K562 (cell line): Measurements from ENCODE around the gene BIN1. TPM values are rescaled to one million over a fixed set of nuclear protein-coding genes. Genes with fewer than 3 reads are reported as not detected.

ENCODE experiments used
- ATAC-seq: fragments of 200-7000 bp; cut with Tn5 transposase; 3 replicates; pipeline ENCODE4 v1.9.1; 2020; ENCODE audit warnings: moderate library complexity
- BruUV-seq: library from RNA; stranded (reverse); fragments of 400-500 nt; replicated peaks from 2 replicates; lab custom pipeline; 2021; lab: Mats Ljungman, UMichigan
- CTCF ChIA-PET: fragments of 300-600 bp; formaldehyde crosslinking; extraction: SDS; loops from one replicate; lab custom pipeline; 2021; ENCODE audit warnings: low intra/inter-chr PET ratio; lab: Yijun Ruan, JAX
- POLR2A ChIA-PET: fragments of 300-600, 350-650 bp; sonication (Branson Sonifier 250); formaldehyde crosslinking; extraction: SDS; loops from one replicate; lab custom pipeline; 2021; ENCODE audit warnings: antibody characterized with exemption, inconsistent platforms; lab: Yijun Ruan, JAX
- DNase-seq, 4 experiments: peaks; one replicate each; pipeline versions ENCODE4 v3.0.0 to v3.0.0-alpha.2; 2011 to 2018; ENCODE audit warnings: low spot score in 3 of 4, mixed read lengths in 3 of 4; ENCODE audit errors: extremely low read depth in 1 of 4
- FAIRE-seq: peaks from 2 replicates; lab custom pipeline; 2011; peaks lifted over from hg19 to GRCh38; lab: Jason Lieb, UNC
- H2AFZ ChIP-seq: 2 replicates; pipeline ENCODE4 v1.6.0; 2011; ENCODE audit warnings: low read depth, low read length, control low read depth, inconsistent platforms
- H3K27ac ChIP-seq: fragments of 200-600 bp; 3 replicates; pipeline ENCODE4 v1.8.0; 2011; ENCODE audit warnings: low read depth, mild to moderate bottlenecking, control low read depth, inconsistent platforms, low read length, moderate library complexity, mixed read lengths; ENCODE audit errors: extremely low read depth
- H3K27me3 ChIP-seq, 2 experiments: fragments of 300-600 bp in 1 of 2; 2 replicates in 1 of 2; 3 replicates in 1 of 2; pipeline versions ENCODE4 v1.6.0 to v1.8.0; 2011; ENCODE audit warnings: inconsistent platforms in 2 of 2, low read length in 2 of 2, mild to moderate bottlenecking in 1 of 2, mixed read lengths in 1 of 2, moderate library complexity in 1 of 2; ENCODE audit not compliant: control insufficient read depth in 2 of 2, insufficient read depth in 2 of 2
- H3K36me3 ChIP-seq: fragments of 300-600 bp; 3 replicates; pipeline ENCODE4 v1.8.0; 2011; ENCODE audit warnings: mild to moderate bottlenecking, low read length, inconsistent platforms; ENCODE audit not compliant: control insufficient read depth, insufficient read depth
- H3K4me1 ChIP-seq, 2 experiments: fragments of 200-600 bp in 1 of 2; replicated peaks in 1 of 2; 2 replicates in 1 of 2; 3 replicates in 1 of 2; pipeline versions ENCODE4 v1.5.1 to v1.8.0; 2011; ENCODE audit warnings: inconsistent platforms in 2 of 2, low read length in 2 of 2, mild to moderate bottlenecking in 1 of 2, mixed read lengths in 1 of 2, moderate library complexity in 1 of 2; ENCODE audit not compliant: control insufficient read depth in 2 of 2, insufficient read depth in 2 of 2
- H3K4me2 ChIP-seq: 2 replicates; pipeline ENCODE4 v1.6.1; 2011; ENCODE audit warnings: low read length, control low read depth, inconsistent platforms, mixed read lengths; ENCODE audit not compliant: insufficient read depth
- H3K4me3 ChIP-seq: fragments of 200-600 bp; sonication (generic), shearing (Covaris generic); 2 replicates; pipeline ENCODE4 v1.5.1; 2016; ENCODE audit warnings: control low read depth, inconsistent platforms
- H3K79me2 ChIP-seq: fragments of 200-600 bp; 3 replicates; pipeline ENCODE4 v1.8.0; 2011; ENCODE audit warnings: low read length, inconsistent platforms; ENCODE audit not compliant: control insufficient read depth, insufficient read depth
- H3K9ac ChIP-seq, 2 experiments: 2 replicates each; pipeline versions ENCODE4 v1.6.0 to v1.6.1; 2011; ENCODE audit warnings: low read depth in 2 of 2, low read length in 2 of 2, control low read depth in 1 of 2, inconsistent platforms in 1 of 2, mild to moderate bottlenecking in 1 of 2, mixed read lengths in 1 of 2; ENCODE audit not compliant: insufficient read depth in 1 of 2
- H3K9me1 ChIP-seq: one replicate; pipeline ENCODE4 v1.6.0; 2011; ENCODE audit warnings: inconsistent platforms, mild to moderate bottlenecking, low read length, moderate library complexity; ENCODE audit not compliant: control insufficient read depth, insufficient read depth
- H3K9me3 ChIP-seq: replicated peaks from 2 replicates; pipeline ENCODE4 v1.5.1; 2011; ENCODE audit warnings: low read depth, low read length, inconsistent platforms; ENCODE audit not compliant: control insufficient read depth, insufficient read depth
- H4K20me1 ChIP-seq: replicated peaks from 2 replicates; pipeline ENCODE4 v1.6.1; 2011; ENCODE audit warnings: low read length, inconsistent platforms, mixed read lengths; ENCODE audit not compliant: control insufficient read depth, insufficient read depth
- CHD4 ChIP-seq: fragments of 200-600 bp; sonication (generic); IDR thresholded peaks from 3 replicates; pipeline ENCODE4 v1.6.1; 2012; ENCODE audit warnings: low read depth, mild to moderate bottlenecking, mixed read lengths, low read length, inconsistent platforms; ENCODE audit not compliant: insufficient read depth, insufficient replicate concordance, poor library complexity, severe bottlenecking
- GATAD2B ChIP-seq: fragments of 450-650 bp; IDR thresholded peaks from 2 replicates; pipeline ENCODE4 v1.6.1; 2017; ENCODE audit warnings: mild to moderate bottlenecking, borderline replicate concordance
- RBM25 ChIP-seq: fragments of 200-400 bp; formaldehyde crosslinking; IDR thresholded peaks from 2 replicates; pipeline ENCODE4 v1.6.1; 2018; ENCODE audit warnings: low read length, low read depth, moderate library complexity; ENCODE audit not compliant: severe bottlenecking
- WGBS: fragments of 100-300 bp; shearing (Covaris generic); methylation state at CpG from one replicate; pipeline ENCODE4 v1.1.6; 2016; ENCODE audit warnings: low coverage, mixed read lengths; ENCODE audit not compliant: insufficient coverage; ENCODE audit errors: missing lambda C conversion rate; 5-methylcytosine and 5-hydroxymethylcytosine counted together
- in situ Hi-C: fragments of 300-500 bp; cut with MboI; formaldehyde crosslinking; loops from 4 replicates; pipeline ENCODE4 v1.15.0; 2018; ENCODE audit warnings: inconsistent platforms, mixed read lengths
- intact Hi-C: fragments of 100-400 bp; cut with micrococcal nuclease; formaldehyde crosslinking; loops from 2 replicates; pipeline ENCODE4 v1.14.2; 2022
- polyA plus RNA-seq, 8 experiments: library from polyadenylated mRNA; depleted of rRNA in 4 of 8; stranded (reverse) in 5 of 8; unstranded in 3 of 8; fragments of >200 nt; fragmentation: Nextera tagmentation in 2 of 8; fragmentation: Illumina TruSeq in 1 of 8; extraction: Ambion mirVana in 2 of 8; extraction: Trizol in 1 of 8; gene quantifications; 2 replicates each; pipeline versions ENCODE4 v1.2.1 to v1.2.3, GENCODE V29; 2011 to 2014; ENCODE audit warnings: inconsistent platforms in 1 of 8, missing spikeins in 1 of 8
- total RNA-seq, 7 experiments: library from RNA; depleted of rRNA in 6 of 7; stranded (reverse); fragments of >200 nt in 6 of 7; fragmentation: Illumina TruSeq in 2 of 7; extraction: Trizol in 2 of 7; gene quantifications; 2 replicates each; pipeline versions ENCODE4 v1.2.1 to v1.2.3, GENCODE V29; 2011 to 2021; ENCODE audit warnings: low replicate concordance in 1 of 7
- TF ChIP-seq, protein P1 (sequence below): sonication (generic); formaldehyde crosslinking; IDR thresholded peaks from 2 replicates; pipeline ENCODE4 v1.5.0; 2020; ENCODE audit warnings: missing genetic modification reagents

BIN1 gene
- total and polyA plus RNA-seq, 9 of the 15 experiments (the other 6 are each of a cell fraction or from before 2014, with no cell fraction given): 0.04 to 2.8 (median 0.79) TPM; not detected in 1

DNA sequence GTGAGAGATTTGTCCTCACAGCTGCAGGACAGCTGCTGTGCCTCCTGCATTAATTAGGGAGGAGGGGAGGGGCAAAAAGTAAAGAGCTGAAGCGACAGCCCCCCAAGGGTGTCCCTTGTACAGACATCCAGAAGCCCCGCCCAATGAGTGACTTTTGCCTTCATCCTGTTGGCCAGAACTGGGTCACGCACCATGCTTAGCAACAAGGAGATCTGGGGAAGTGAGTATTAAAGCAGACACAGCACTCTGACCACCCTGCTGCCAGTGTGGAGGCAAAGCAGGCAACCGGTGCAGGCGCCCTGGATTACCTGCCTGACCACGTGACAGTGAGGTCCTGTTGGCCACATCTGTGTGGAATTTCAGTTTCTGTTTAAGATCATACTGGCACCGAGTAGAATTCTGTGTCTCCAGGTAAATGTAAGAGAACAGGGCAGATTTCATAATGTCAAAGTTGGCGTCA is 21.5 kb upstream of the BIN1 start:
- Histone ChIP-seq H3K4me1 (peaks cover 0 to 4% of the 10 kb centered on the region in 2 experiments; a peak in 1 of 5 replicates), H3K36me3 (no peaks in the 10 kb centered on the region), H3K4me2 (no peak overlapping the region), H3K9me1 (no peaks in the 10 kb centered on the region), H3K27me3 (peaks cover 5 to 21% of the 10 kb centered on the region in 2 experiments; a peak in 4 of 5 replicates), H3K9ac (no peak overlapping the region), H3K27ac (no peak overlapping the region), H3K4me3 (no peak overlapping the region), H3K79me2 (no peaks in the 10 kb centered on the region)
- POLR2A ChIA-PET: no interaction called here
- CTCF ChIA-PET: no interaction called here
- no peak for FAIRE-seq
- TF ChIP-seq, protein P1, sequence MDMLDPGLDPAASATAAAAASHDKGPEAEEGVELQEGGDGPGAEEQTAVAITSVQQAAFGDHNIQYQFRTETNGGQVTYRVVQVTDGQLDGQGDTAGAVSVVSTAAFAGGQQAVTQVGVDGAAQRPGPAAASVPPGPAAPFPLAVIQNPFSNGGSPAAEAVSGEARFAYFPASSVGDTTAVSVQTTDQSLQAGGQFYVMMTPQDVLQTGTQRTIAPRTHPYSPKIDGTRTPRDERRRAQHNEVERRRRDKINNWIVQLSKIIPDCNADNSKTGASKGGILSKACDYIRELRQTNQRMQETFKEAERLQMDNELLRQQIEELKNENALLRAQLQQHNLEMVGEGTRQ (CRISPR knock-in tag): peak; percentile 21; the same call in 1 of the 2 replicates
- TF ChIP-seq CHD4: no peak
- TF ChIP-seq, all 486 proteins: peak for 1
- no peaks in the 10 kb centered on the region for H3K9me3 ChIP-seq
- intact Hi-C loops (no loop called here), in situ Hi-C loops (no loop called here)
- no peak overlapping the region for H2AFZ ChIP-seq
- no peak for ATAC-seq
- no TSS peak for BruUV-seq
- WGBS: 1% methylated on average over 8 of the region's 8 CpGs
- DNase-seq: no peak
- H4K20me1 ChIP-seq: no peaks in the 10 kb centered on the region; the same call in 1 of the 2 replicates

GRCh38 chr2:127125821-127126220 is 18.9 kb upstream of the BIN1 start:
- Histone ChIP-seq H3K27ac (no peak overlapping the region), H3K4me2 (no peak overlapping the region), H3K36me3 (no peaks in the 10 kb centered on the region), H4K20me1 (no peaks in the 10 kb centered on the region; the same call in 1 of the 2 replicates), H2AFZ (no peak overlapping the region), H3K9me1 (no peaks in the 10 kb centered on the region), H3K27me3 (peaks cover 5 to 26% of the 10 kb centered on the region in 2 experiments), H3K9me3 (no peaks in the 10 kb centered on the region), H3K4me1 (no peaks in the 10 kb centered on the region), H3K4me3 (no peak overlapping the region), H3K79me2 (no peaks in the 10 kb centered on the region), H3K9ac (no peak overlapping the region)
- no peak for FAIRE-seq
- in situ Hi-C loops (no loop called here), intact Hi-C loops (no loop called here)
- ChIA-PET POLR2A (no interaction called here), CTCF (no interaction called here)
- TF ChIP-seq RBM25 (peak; percentile 12), GATAD2B (no peak)
- DNase-seq: no peak
- ATAC-seq: no peak
- no TSS peak for BruUV-seq
- WGBS: 0% methylated on average over 1 of the region's 1 CpG
